Trophoblast cell (in vitro differentiated cells and primary cell): ENCODE results near the gene MGAT3.

Experiments
- DNase-seq, 2 donors: peaks; one replicate each; pipeline ENCODE4 v3.0.0-alpha.2; 2016
- H2AFZ ChIP-seq: 2 replicates; pipeline ENCODE4 v1.6.1; 2013; ENCODE audit warnings: low read length, moderate library complexity, mild to moderate bottlenecking; ENCODE audit not compliant: insufficient read depth, poor library complexity
- H2AK5ac ChIP-seq: 2 replicates; pipeline ENCODE4 v1.6.1; 2013; ENCODE audit warnings: mild to moderate bottlenecking, low read length
- H2BK120ac ChIP-seq: 2 replicates; pipeline ENCODE4 v1.6.1; 2013; ENCODE audit warnings: low read length, mild to moderate bottlenecking, moderate library complexity; ENCODE audit not compliant: insufficient read depth, poor library complexity
- H2BK12ac ChIP-seq: 2 replicates; pipeline ENCODE4 v1.6.1; 2013; ENCODE audit warnings: mild to moderate bottlenecking, low read length, moderate library complexity
- H2BK5ac ChIP-seq: 2 replicates; pipeline ENCODE4 v1.6.1; 2013; ENCODE audit warnings: low read length, low read depth, moderate library complexity, mild to moderate bottlenecking; ENCODE audit not compliant: poor library complexity
- H3K14ac ChIP-seq: 2 replicates; pipeline ENCODE4 v1.6.1; 2013; ENCODE audit warnings: mild to moderate bottlenecking, low read length
- H3K18ac ChIP-seq: 2 replicates; pipeline ENCODE4 v1.6.1; 2013; ENCODE audit warnings: mild to moderate bottlenecking, low read length
- H3K23ac ChIP-seq: 2 replicates; pipeline ENCODE4 v1.6.1; 2013; ENCODE audit warnings: low read length
- H3K27ac ChIP-seq: 2 replicates; pipeline ENCODE4 v1.5.1; 2013; ENCODE audit warnings: low read depth, mild to moderate bottlenecking, inconsistent platforms, low read length, moderate library complexity
- H3K27me3 ChIP-seq: 2 replicates; pipeline ENCODE4 v1.6.1; 2013; ENCODE audit warnings: inconsistent platforms, mild to moderate bottlenecking, low read length, moderate library complexity; ENCODE audit not compliant: insufficient read depth
- H3K36me3 ChIP-seq, 2 experiments: 1 replicate in 1 of 2; 2 replicates in 1 of 2; pipeline ENCODE4 v1.6.1; 2013; ENCODE audit warnings: low read length in 2 of 2, mild to moderate bottlenecking in 2 of 2, moderate library complexity in 1 of 2; ENCODE audit not compliant: insufficient read depth in 2 of 2, control insufficient read depth in 1 of 2
- H3K4ac ChIP-seq: 2 replicates; pipeline ENCODE4 v1.6.1; 2013; ENCODE audit warnings: low read depth, mild to moderate bottlenecking, low read length, moderate library complexity
- H3K4me1 ChIP-seq, 2 experiments: 1 replicate in 1 of 2; 2 replicates in 1 of 2; pipeline ENCODE4 v1.6.1; 2013; ENCODE audit warnings: low read length in 2 of 2, mild to moderate bottlenecking in 2 of 2, moderate library complexity in 1 of 2; ENCODE audit not compliant: insufficient read depth in 2 of 2, control insufficient read depth in 1 of 2
- H3K4me2 ChIP-seq: 2 replicates; pipeline ENCODE4 v1.6.1; 2013; ENCODE audit warnings: inconsistent platforms, mild to moderate bottlenecking, low read length, moderate library complexity
- H3K4me3 ChIP-seq: 2 replicates; pipeline ENCODE4 v1.5.1; 2013; ENCODE audit warnings: mild to moderate bottlenecking, low read depth, low read length, inconsistent platforms
- H3K79me1 ChIP-seq: one replicate; pipeline ENCODE4 v1.6.1; 2013; ENCODE audit warnings: low read length
- H3K79me2 ChIP-seq: 2 replicates; pipeline ENCODE4 v1.6.1; 2013; ENCODE audit warnings: low read length, mild to moderate bottlenecking; ENCODE audit not compliant: control insufficient read depth, insufficient read depth, poor library complexity
- H3K9ac ChIP-seq: 2 replicates; pipeline ENCODE4 v1.6.1; 2013; ENCODE audit warnings: mild to moderate bottlenecking, low read length
- H3K9me3 ChIP-seq: 2 replicates; pipeline ENCODE4 v1.6.1; 2013; ENCODE audit warnings: low read depth, mild to moderate bottlenecking, control low read depth, inconsistent platforms, low read length; ENCODE audit not compliant: insufficient read depth
- H4K12ac ChIP-seq: 2 replicates; pipeline ENCODE4 v1.6.1; 2013; ENCODE audit warnings: low read depth, mild to moderate bottlenecking, low read length, moderate library complexity
- H4K8ac ChIP-seq: 2 replicates; pipeline ENCODE4 v1.6.1; 2013; ENCODE audit warnings: low read depth, mild to moderate bottlenecking, low read length, moderate library complexity
- H4K91ac ChIP-seq: one replicate; pipeline ENCODE4 v1.6.1; 2013; ENCODE audit warnings: low read depth, mild to moderate bottlenecking, low read length, moderate library complexity
- WGBS: extraction: QIAGEN DNeasy Blood & Tissue Kit; methylation state at CpG from one replicate; pipeline ENCODE4 v1.1.7; 2013; ENCODE audit warnings: missing lambda C conversion rate; ENCODE audit not compliant: insufficient read length, insufficient coverage; ENCODE audit errors: extremely low coverage; 5-methylcytosine and 5-hydroxymethylcytosine counted together

Gene MGAT3

GRCh38 chr22:39515266-39516050 lies 58.6 kb downstream of the MGAT3 start:
- H2AK5ac ChIP-seq = no peak overlapping the region
- no CpG with 5 or more reads among the region's 12 CpGs for WGBS
- H3K4me2 ChIP-seq = no peak overlapping the region
- H3K4me1 ChIP-seq = peaks cover 6 to 7% of the 10 kb centered on the region in 2 experiments
- no peak overlapping the region for H4K8ac ChIP-seq
- H3K14ac ChIP-seq = no peak overlapping the region
- no peak overlapping the region for H3K9ac ChIP-seq
- H3K27me3 ChIP-seq = no peaks in the 10 kb centered on the region
- H2AFZ ChIP-seq = no peak overlapping the region
- no peak overlapping the region for H2BK12ac ChIP-seq
- peaks cover 39 to 43% of the 10 kb centered on the region in 2 experiments for H3K36me3 ChIP-seq
- no peak overlapping the region for H3K4ac ChIP-seq
- no peak overlapping the region for H2BK5ac ChIP-seq
- peaks cover 13% of the 10 kb centered on the region for H3K79me1 ChIP-seq
- no peak overlapping the region for H3K18ac ChIP-seq
- H3K9me3 ChIP-seq = peaks cover 1% of the 10 kb centered on the region
- H3K27ac ChIP-seq = no peak overlapping the region
- H2BK120ac ChIP-seq = no peak overlapping the region
- peaks cover 6% of the 10 kb centered on the region for H3K79me2 ChIP-seq
- peak in 1 of 2 donors; percentile 82 for DNase-seq
- H4K12ac ChIP-seq = no peak overlapping the region
- H3K4me3 ChIP-seq = no peak overlapping the region
- no peak overlapping the region for H4K91ac ChIP-seq
- H3K23ac ChIP-seq = no peak overlapping the region

GRCh38 chr22:39517470-39517869 lies 60.7 kb downstream of the MGAT3 start:
- H2BK5ac ChIP-seq = no peak overlapping the region
- H3K27ac ChIP-seq = no peak overlapping the region
- H4K8ac ChIP-seq = no peak overlapping the region
- no peak overlapping the region for H3K4me3 ChIP-seq
- H3K4me2 ChIP-seq = no peak overlapping the region
- WGBS = no CpG with 5 or more reads among the region's 3 CpGs
- no peak overlapping the region for H3K4ac ChIP-seq
- H3K4me1 ChIP-seq = peaks cover 7 to 9% of the 10 kb centered on the region in 2 experiments
- H2BK120ac ChIP-seq = no peak overlapping the region
- H2BK12ac ChIP-seq = no peak overlapping the region
- H3K9me3 ChIP-seq = peaks cover 1% of the 10 kb centered on the region
- H2AK5ac ChIP-seq = no peak overlapping the region
- no peak overlapping the region for H3K9ac ChIP-seq
- no peak overlapping the region for H3K18ac ChIP-seq
- no peak overlapping the region for H3K23ac ChIP-seq
- peaks cover 18% of the 10 kb centered on the region for H3K79me1 ChIP-seq
- peaks cover 17% of the 10 kb centered on the region for H3K79me2 ChIP-seq
- H4K12ac ChIP-seq = no peak overlapping the region
- H4K91ac ChIP-seq = no peak overlapping the region
- H2AFZ ChIP-seq = no peak overlapping the region
- H3K36me3 ChIP-seq = peaks cover 39 to 44% of the 10 kb centered on the region in 2 experiments
- H3K14ac ChIP-seq = no peak overlapping the region
- H3K27me3 ChIP-seq = no peaks in the 10 kb centered on the region
- no peak for DNase-seq

GRCh38 chr22:39518144-39518786 lies 61.5 kb downstream of the MGAT3 start:
- Histone ChIP-seq H3K4me1 (peaks cover 11 to 14% of the 10 kb centered on the region in 2 experiments), H2BK120ac (no peak overlapping the region), H2AK5ac (no peak overlapping the region), H3K36me3 (peaks cover 40 to 49% of the 10 kb centered on the region in 2 experiments), H2BK12ac (no peak overlapping the region), H4K8ac (no peak overlapping the region), H3K79me2 (peaks cover 20% of the 10 kb centered on the region), H3K79me1 (peaks cover 20% of the 10 kb centered on the region), H3K27ac (no peak overlapping the region), H3K14ac (no peak overlapping the region), H3K4ac (no peak overlapping the region), H3K18ac (no peak overlapping the region), H3K4me3 (no peak overlapping the region), H3K9me3 (peaks cover 1% of the 10 kb centered on the region), H4K91ac (no peak overlapping the region), H3K9ac (no peak overlapping the region), H3K4me2 (peak overlapping the region; percentile 82), H2BK5ac (no peak overlapping the region), H2AFZ (no peak overlapping the region), H4K12ac (no peak overlapping the region), H3K23ac (no peak overlapping the region), H3K27me3 (no peaks in the 10 kb centered on the region)
- WGBS = no CpG with 5 or more reads among the region's 5 CpGs
- no peak for DNase-seq

DNA sequence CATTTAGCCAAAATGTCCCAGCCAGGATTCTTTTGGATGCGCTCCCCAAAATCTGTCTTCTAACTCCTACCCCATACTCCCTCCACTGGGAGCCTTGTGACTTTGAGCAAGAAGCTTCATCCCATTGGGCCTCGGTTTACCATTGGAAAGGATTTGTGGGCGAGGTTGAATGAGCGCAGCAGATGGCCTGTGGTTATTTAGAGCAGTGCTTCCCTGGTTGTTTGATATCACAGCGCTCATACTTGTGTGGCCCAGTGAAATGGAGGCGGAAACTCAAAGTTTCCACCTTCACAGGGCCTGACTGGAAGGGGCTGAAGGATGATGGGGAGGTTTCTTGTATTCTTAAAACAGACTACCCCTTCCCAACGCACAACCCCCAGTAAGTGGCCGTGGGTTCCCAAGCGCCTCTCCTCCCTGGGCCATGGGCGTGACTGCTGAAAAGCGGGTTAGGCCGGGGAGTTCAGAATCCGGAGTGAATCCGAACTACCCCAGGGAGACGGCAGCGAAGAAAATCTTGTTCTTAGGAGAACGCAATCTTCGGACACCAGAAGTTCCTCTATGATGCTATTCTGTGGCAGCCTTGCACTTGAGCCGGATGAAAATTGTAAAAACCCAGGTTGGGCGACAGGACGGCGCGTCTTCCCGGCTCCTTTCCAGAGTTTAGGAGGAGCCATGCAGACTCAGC lies 62.3 kb downstream of the MGAT3 start:
- Histone ChIP-seq H2BK5ac (peak overlapping the region; percentile 86), H2BK120ac (peak overlapping the region; percentile 82), H4K8ac (peak overlapping the region; percentile 90), H2BK12ac (peak overlapping the region; percentile 14), H4K12ac (peak overlapping the region; percentile 74), H3K36me3 (peaks cover 38 to 46% of the 10 kb centered on the region in 2 experiments), H3K27me3 (no peaks in the 10 kb centered on the region), H2AK5ac (peak overlapping the region; percentile 74), H3K4ac (peak overlapping the region; percentile 87), H3K4me2 (peak overlapping the region; percentile 82), H3K27ac (peak overlapping the region; percentile 91), H3K23ac (no peak overlapping the region), H3K18ac (peak overlapping the region; percentile 94), H3K79me2 (peaks cover 20% of the 10 kb centered on the region), H4K91ac (peak overlapping the region; percentile 96), H3K4me3 (peak overlapping the region; percentile 87), H2AFZ (peak overlapping the region; percentile 78), H3K14ac (peak overlapping the region; percentile 95), H3K79me1 (peaks cover 20% of the 10 kb centered on the region), H3K9me3 (no peaks in the 10 kb centered on the region), H3K9ac (peak overlapping the region; percentile 96), H3K4me1 (peaks cover 11 to 17% of the 10 kb centered on the region in 2 experiments)
- DNase-seq = peak in 1 of 2 donors; percentile 58
- no CpG with 5 or more reads among the region's 24 CpGs for WGBS
